HL-60 (cell line): ENCODE results near the gene BICD2.

Experiments used
- CTCF ChIP-seq: IDR thresholded peaks from one replicate; pipeline ENCODE4 v1.5.1; 2011; ENCODE audit warnings: low read length, control low read depth, inconsistent platforms; ENCODE audit not compliant: insufficient read depth
- GABPA ChIP-seq: IDR thresholded peaks from 2 replicates; pipeline ENCODE4 v1.6.1; 2012; ENCODE audit warnings: low read depth
- POLR2AphosphoS5 ChIP-seq: IDR thresholded peaks from 2 replicates; pipeline ENCODE4 v1.6.1; 2012; ENCODE audit warnings: low read depth
- REST ChIP-seq: IDR thresholded peaks from 2 replicates; pipeline ENCODE4 v1.6.1; 2012; ENCODE audit warnings: low read depth; ENCODE audit not compliant: insufficient replicate concordance

GRCh38 chr9:92798358-92798757 is 33.7 kb upstream of the BICD2 start:
- TF ChIP-seq CTCF (no peak), REST (no peak), POLR2AphosphoS5 (no peak), GABPA (no peak)
